Endothelial cell (in vitro differentiated cells): ENCODE data around the gene EXOSC5. TPM values are rescaled to one million over a fixed set of nuclear protein-coding genes. Genes with fewer than 3 reads are reported as not detected.
A peak's percentile ranks its signal among the peaks of the same experiment; 100 is the strongest.

Experiments used
- DNase-seq: peaks from one replicate; pipeline ENCODE4 v3.0.0; 2021; ENCODE audit warnings: low spot score
- H3K27ac Mint-ChIP-seq: one replicate; pipeline ENCODE4 v1.8.0; 2021; ENCODE audit warnings: mixed read lengths, inconsistent platforms; ENCODE audit not compliant: unreplicated experiment
- H3K27me3 Mint-ChIP-seq: one replicate; pipeline ENCODE4 v1.8.0; 2021; ENCODE audit warnings: mild to moderate bottlenecking, moderate library complexity, mixed read lengths, inconsistent platforms; ENCODE audit not compliant: unreplicated experiment
- H3K36me3 Mint-ChIP-seq: one replicate; pipeline ENCODE4 v1.8.0; 2021; ENCODE audit warnings: mild to moderate bottlenecking, low read depth, mixed read lengths, inconsistent platforms; ENCODE audit not compliant: unreplicated experiment
- H3K4me1 Mint-ChIP-seq: one replicate; pipeline ENCODE4 v1.8.0; 2021; ENCODE audit warnings: mild to moderate bottlenecking, mixed read lengths, inconsistent platforms; ENCODE audit not compliant: unreplicated experiment
- H3K4me3 Mint-ChIP-seq: one replicate; pipeline ENCODE4 v1.8.0; 2021; ENCODE audit warnings: mild to moderate bottlenecking, mixed read lengths, inconsistent platforms; ENCODE audit not compliant: unreplicated experiment
- H3K9me3 Mint-ChIP-seq: one replicate; pipeline ENCODE4 v1.8.0; 2021; ENCODE audit warnings: mixed read lengths, inconsistent platforms; ENCODE audit not compliant: unreplicated experiment
- CTCF ChIP-seq: fragments of 200-600 bp; sonication (generic); IDR thresholded peaks from one replicate; pipeline ENCODE4 v1.5.0; 2021; ENCODE audit warnings: antibody characterized with exemption; ENCODE audit not compliant: unreplicated experiment
- total RNA-seq: library from RNA; stranded (reverse); fragmentation: NEBNext Ultra II Directional; extraction: Animal tissue kit (Norgen Biotek cat#: 25700); gene quantifications from one replicate; pipeline ENCODE4 v1.2.1, GENCODE V29; 2021; ENCODE audit not compliant: unreplicated experiment

Gene EXOSC5
- total RNA-seq, 1 donor from 2014 or later, result 15.2 TPM

GRCh38 chr19:41422456-41422855, 25.3 kb upstream of the EXOSC5 start:
- H3K27me3 Mint-ChIP-seq, result peaks cover 11% of the 10 kb centered on the region
- H3K4me1 Mint-ChIP-seq, result peaks cover 27% of the 10 kb centered on the region
- no peaks in the 10 kb centered on the region for H3K9me3 Mint-ChIP-seq
- H3K27ac Mint-ChIP-seq, result peak overlapping the region; percentile 38
- H3K4me3 Mint-ChIP-seq, result no peak overlapping the region
- H3K36me3 Mint-ChIP-seq, result peaks cover 33% of the 10 kb centered on the region
- no peak for TF ChIP-seq CTCF
- no peak for DNase-seq

GRCh38 chr19:41421973-41422372, 24.8 kb upstream of the EXOSC5 start:
- no peak for TF ChIP-seq CTCF
- peaks cover 25% of the 10 kb centered on the region for H3K4me1 Mint-ChIP-seq
- no peak overlapping the region for H3K4me3 Mint-ChIP-seq
- peaks cover 36% of the 10 kb centered on the region for H3K36me3 Mint-ChIP-seq
- no peak overlapping the region for H3K27ac Mint-ChIP-seq
- DNase-seq, result no peak
- no peaks in the 10 kb centered on the region for H3K9me3 Mint-ChIP-seq
- peaks cover 11% of the 10 kb centered on the region for H3K27me3 Mint-ChIP-seq

- Mint-ChIP-seq H3K4me1 (peaks cover 22% of the 10 kb centered on the region), H3K27ac (no peak overlapping the region), H3K36me3 (peaks cover 36% of the 10 kb centered on the region), H3K4me3 (peak overlapping the region; percentile 47), H3K9me3 (no peaks in the 10 kb centered on the region), H3K27me3 (peaks cover 10% of the 10 kb centered on the region)
- no peak for DNase-seq
- no peak for TF ChIP-seq CTCF
Observed at GRCh38 chr19:41421314-41421713, 24.2 kb upstream of the EXOSC5 start.

GRCh38 chr19:41420101-41420880, 23.1 kb upstream of the EXOSC5 start:
- Mint-ChIP-seq H3K4me1 (peaks cover 22% of the 10 kb centered on the region), H3K9me3 (no peaks in the 10 kb centered on the region), H3K27ac (peak overlapping the region; percentile 75), H3K36me3 (peaks cover 36% of the 10 kb centered on the region), H3K27me3 (peaks cover 10% of the 10 kb centered on the region), H3K4me3 (peak overlapping the region; percentile 21)
- TF ChIP-seq CTCF, result no peak
- DNase-seq, result no peak

GRCh38 chr19:41416194-41416674, 19.1 kb upstream of the EXOSC5 start:
- Mint-ChIP-seq H3K27ac (no peak overlapping the region), H3K36me3 (peaks cover 45% of the 10 kb centered on the region)

More at GRCh38 chr19:41416194-41416674, 19.1 kb upstream of the EXOSC5 start:
- Mint-ChIP-seq H3K4me1 (peaks cover 11% of the 10 kb centered on the region), H3K4me3 (no peak overlapping the region), H3K9me3 (no peaks in the 10 kb centered on the region), H3K27me3 (peaks cover 13% of the 10 kb centered on the region)
- TF ChIP-seq CTCF, result no peak
- DNase-seq, result no peak
